Measurements from ENCODE around the gene SRGAP3.
A peak's percentile ranks its signal among the peaks of the same experiment; 100 is the strongest.

SRGAP3 gene

GRCh38 chr3:8987645-8988383, 261.6 kb downstream of the SRGAP3 start:
- TF ChIP-seq ESRRG (CRISPR knock-in tag; IDR thresholded peaks at IDR 0.05): no peak
- TF ChIP-seq SNAI2 (CRISPR knock-in tag; IDR thresholded peaks at IDR 0.05): no peak
- no peak for TF ChIP-seq PATZ1 (CRISPR knock-in tag; IDR thresholded peaks at IDR 0.05; ENCODE audit: borderline replicate concordance)
- no peak for TF ChIP-seq RARB (CRISPR knock-in tag; IDR thresholded peaks at IDR 0.05)
- no peak for TF ChIP-seq ZNF70 (CRISPR knock-in tag; IDR thresholded peaks at IDR 0.05)

GRCh38 chr3:8987226-8987625, 262.2 kb downstream of the SRGAP3 start:
- ATAC-seq: no peak
- TF ChIP-seq ZNF8 (CRISPR knock-in tag; IDR thresholded peaks at IDR 0.05) (no peak), CREB5 (CRISPR knock-in tag; IDR thresholded peaks at IDR 0.05; ENCODE audit: low read depth) (no peak), TCF4 (CRISPR knock-in tag; IDR thresholded peaks at IDR 0.05; ENCODE audit: borderline replicate concordance) (no peak), BACH2 (CRISPR knock-in tag; IDR thresholded peaks at IDR 0.05; ENCODE audit: borderline replicate concordance) (no peak), TSHZ2 (CRISPR knock-in tag; IDR thresholded peaks at IDR 0.05) (no peak), GLIS3 (CRISPR knock-in tag; IDR thresholded peaks at IDR 0.05) (no peak), ZC3H10 (CRISPR knock-in tag; IDR thresholded peaks at IDR 0.05) (no peak), CSRNP3 (CRISPR knock-in tag; IDR thresholded peaks at IDR 0.05) (no peak), RARB (CRISPR knock-in tag; IDR thresholded peaks at IDR 0.05) (no peak), CSDC2 (CRISPR knock-in tag; IDR thresholded peaks at IDR 0.05) (no peak), PATZ1 (CRISPR knock-in tag; IDR thresholded peaks at IDR 0.05; ENCODE audit: borderline replicate concordance) (no peak), POU6F1 (CRISPR knock-in tag; IDR thresholded peaks at IDR 0.05; ENCODE audit: borderline replicate concordance, low read depth) (no peak), ZFP30 (CRISPR knock-in tag; IDR thresholded peaks at IDR 0.05) (no peak)

More at GRCh38 chr3:8987645-8988383, 261.6 kb downstream of the SRGAP3 start:
- ATAC-seq: peak; percentile 92

- no peak for ATAC-seq
- TF ChIP-seq ZC3H10 (CRISPR knock-in tag; IDR thresholded peaks at IDR 0.05) (no peak), ISL1 (CRISPR knock-in tag; IDR thresholded peaks at IDR 0.05) (no peak), CREB5 (CRISPR knock-in tag; IDR thresholded peaks at IDR 0.05; ENCODE audit: low read depth) (no peak), ZFP3 (CRISPR knock-in tag; IDR thresholded peaks at IDR 0.05) (no peak), CSDC2 (CRISPR knock-in tag; IDR thresholded peaks at IDR 0.05) (no peak), ESRRG (CRISPR knock-in tag; IDR thresholded peaks at IDR 0.05) (no peak), TCF4 (CRISPR knock-in tag; IDR thresholded peaks at IDR 0.05; ENCODE audit: borderline replicate concordance) (no peak), PATZ1 (CRISPR knock-in tag; IDR thresholded peaks at IDR 0.05; ENCODE audit: borderline replicate concordance) (no peak), OSR1 (CRISPR knock-in tag; IDR thresholded peaks at IDR 0.05) (no peak), ARNTL (CRISPR knock-in tag; IDR thresholded peaks at IDR 0.05; ENCODE audit: borderline replicate concordance, low read depth) (no peak), PPARA (CRISPR knock-in tag; IDR thresholded peaks at IDR 0.05; ENCODE audit: borderline replicate concordance) (no peak), GLIS3 (CRISPR knock-in tag; IDR thresholded peaks at IDR 0.05) (no peak)
These were observed 262.7 kb downstream of the SRGAP3 start for GRCh38 chr3:8986741-8987140.
